ENCODE measurements around the gene NTHL1.

NTHL1 gene

GRCh38 chr16:1991135-1991551, 56.5 kb downstream of the NTHL1 start:
- peak overlapping the region; percentile 51; the same call in 1 of the 2 replicates for H3K9ac ChIP-seq (ENCODE audit: low read depth, low read length)
- peaks cover 2% of the 10 kb centered on the region; the same call in 1 of the 2 replicates for H3K36me3 ChIP-seq (ENCODE audit: insufficient read depth, low read length)

DNA sequence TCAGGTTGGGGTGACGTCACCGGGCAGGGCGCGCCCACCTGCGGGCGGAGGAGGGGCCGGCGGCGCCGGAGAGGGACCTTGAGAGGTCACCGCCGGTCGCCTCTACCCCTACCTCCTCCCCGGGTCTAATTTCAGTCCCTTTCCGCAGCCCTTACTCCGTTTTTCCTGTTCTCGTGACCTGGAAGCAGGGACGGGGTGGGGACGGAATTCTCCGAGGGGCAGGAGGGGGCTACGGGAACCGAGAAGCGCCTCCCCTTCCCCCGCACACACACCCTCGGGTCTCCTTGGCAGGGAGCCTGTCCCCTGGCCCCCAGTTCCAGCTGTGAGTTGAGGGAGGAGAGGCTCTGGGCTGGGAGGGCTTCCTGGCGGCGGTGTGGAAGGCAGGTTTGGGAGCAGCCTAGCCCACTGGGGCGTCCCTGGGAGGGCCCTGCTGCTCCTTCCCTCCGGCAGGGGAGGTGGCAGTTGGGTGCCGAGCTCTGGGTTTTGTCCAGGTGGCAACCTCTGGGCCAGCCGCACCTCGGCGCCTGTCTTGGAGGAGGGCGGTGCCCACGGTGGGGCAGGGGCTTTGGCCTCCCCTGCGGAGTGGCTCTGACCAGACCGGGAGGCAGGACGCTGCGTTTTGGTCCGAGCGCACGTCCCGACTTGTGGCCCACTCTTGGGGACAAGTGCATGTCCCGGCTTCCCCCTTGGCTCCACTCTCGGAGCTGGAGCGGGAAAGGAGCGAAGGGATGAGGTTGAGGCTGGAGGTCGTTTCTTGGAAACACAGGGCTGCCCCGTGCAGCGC, 57.1 kb downstream of the NTHL1 start:
- Histone ChIP-seq H3K9ac (ENCODE audit: low read depth, low read length) (peak overlapping the region; percentile 51; the same call in 1 of the 2 replicates), H3K9me3 (ENCODE audit: control insufficient read depth, insufficient read depth, low read length) (no peaks in the 10 kb centered on the region), H3K36me3 (ENCODE audit: insufficient read depth, low read length) (peaks cover 3% of the 10 kb centered on the region; the same call in 1 of the 2 replicates), H3K4me1 (ENCODE audit: insufficient read depth, low read length) (no peaks in the 10 kb centered on the region; the same call in 1 of the 2 replicates)

More at GRCh38 chr16:1991135-1991551, 56.5 kb downstream of the NTHL1 start:
- no peaks in the 10 kb centered on the region; the same call in 1 of the 2 replicates for H3K4me1 ChIP-seq (ENCODE audit: insufficient read depth, low read length)
- H3K9me3 ChIP-seq (ENCODE audit: control insufficient read depth, insufficient read depth, low read length) = no peaks in the 10 kb centered on the region

DNA sequence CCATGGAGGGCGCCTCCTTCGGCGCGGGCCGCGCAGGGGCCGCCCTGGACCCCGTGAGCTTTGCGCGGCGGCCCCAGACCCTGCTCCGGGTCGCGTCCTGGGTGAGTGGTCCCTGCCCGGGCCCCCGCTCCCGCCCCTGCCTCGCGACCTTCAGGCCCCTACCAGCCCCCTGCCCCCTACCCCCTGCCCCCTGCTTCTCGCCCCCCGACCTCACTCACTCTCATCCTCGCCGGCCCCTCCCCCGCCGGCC, 57.6 kb downstream of the NTHL1 start:
- Histone ChIP-seq H3K4me1 (ENCODE audit: insufficient read depth, low read length) (peaks cover 2% of the 10 kb centered on the region), H3K9ac (ENCODE audit: low read depth, low read length) (peak overlapping the region; percentile 51; the same call in 1 of the 2 replicates), H3K9me3 (ENCODE audit: control insufficient read depth, insufficient read depth, low read length) (no peaks in the 10 kb centered on the region), H3K36me3 (ENCODE audit: insufficient read depth, low read length) (peaks cover 3% of the 10 kb centered on the region; the same call in 1 of the 2 replicates)

Data from ES-I3 (cell line).